GM12801 (cell line): ENCODE measurements around the gene USH1G.

ENCODE experiments used
- CTCF ChIP-seq: IDR thresholded peaks from one replicate; pipeline ENCODE4 v1.5.1; 2011; ENCODE audit warnings: control low read depth; ENCODE audit not compliant: insufficient read length; ENCODE audit errors: extremely low read depth

USH1G gene

GRCh38 chr17:74959826-74960515 is 36.9 kb upstream of the USH1G start:
- TF ChIP-seq CTCF: no peak

GRCh38 chr17:74957935-74958740 is 35.1 kb upstream of the USH1G start:
- no peak for TF ChIP-seq CTCF

GRCh38 chr17:74956093-74956492 is 33.0 kb upstream of the USH1G start:
- no peak for TF ChIP-seq CTCF

- no peak for TF ChIP-seq CTCF
Measured at GRCh38 chr17:74954665-74955421, 31.8 kb upstream of the USH1G start.

GRCh38 chr17:74954115-74954514 is 31.1 kb upstream of the USH1G start:
- TF ChIP-seq CTCF: no peak

- no peak for TF ChIP-seq CTCF
Measured at GRCh38 chr17:74953134-74953687, 30.2 kb upstream of the USH1G start.
